HepG2 (cell line): ENCODE measurements around the gene ARVCF. TPM values are rescaled to one million over a fixed set of nuclear protein-coding genes. Genes with fewer than 3 reads are reported as not detected.

Source experiments
- BRD4 ChIP-seq: sonication (generic); formaldehyde crosslinking; IDR thresholded peaks from 2 replicates; pipeline ENCODE4 v1.4.0; 2020; ENCODE audit warnings: missing genetic modification reagents
- CEBPZ ChIP-seq: IDR thresholded peaks from 2 replicates; pipeline ENCODE4 v1.6.1; 2012; ENCODE audit warnings: low read length, improper control_type of control experiment
- HMGA1 ChIP-seq: sonication (generic); formaldehyde crosslinking; conservative IDR thresholded peaks from 2 replicates; pipeline ENCODE4 v1.4.0; 2020; ENCODE audit warnings: missing genetic modification reagents
- KIAA2018 ChIP-seq: sonication (generic); formaldehyde crosslinking; IDR thresholded peaks from 2 replicates; pipeline ENCODE4 v1.5.0; 2020; ENCODE audit warnings: mild to moderate bottlenecking, missing genetic modification reagents, borderline replicate concordance
- MTA1 ChIP-seq: sonication (generic); formaldehyde crosslinking; IDR thresholded peaks from 2 replicates; pipeline ENCODE4 v1.4.0; 2020; ENCODE audit warnings: missing genetic modification reagents, mild to moderate bottlenecking, borderline replicate concordance
- NFKB2 ChIP-seq: sonication (generic); formaldehyde crosslinking; IDR thresholded peaks from 2 replicates; pipeline ENCODE4 v1.4.0; 2020; ENCODE audit warnings: missing genetic modification reagents, borderline replicate concordance
- PPARG ChIP-seq: conservative IDR thresholded peaks from 2 replicates; pipeline ENCODE4 v1.6.1; 2016; ENCODE audit warnings: missing biosample characterization, missing genetic modification reagents
- SETDB1 ChIP-seq: sonication (generic); formaldehyde crosslinking; IDR thresholded peaks from 2 replicates; pipeline ENCODE4 v1.5.1; 2020; ENCODE audit warnings: missing genetic modification reagents, mild to moderate bottlenecking, borderline replicate concordance
- SNRNP70 ChIP-seq: fragments of 200-400 bp; formaldehyde crosslinking; IDR thresholded peaks from 2 replicates; pipeline ENCODE4 v1.6.1; 2017; ENCODE audit warnings: mild to moderate bottlenecking, low read depth, low read length, moderate library complexity
- SP1 ChIP-seq, 2 experiments: fragments of 450-650 bp in 1 of 2; sonication (generic) in 1 of 2; formaldehyde crosslinking in 1 of 2; IDR thresholded peaks; 2 replicates each; pipeline versions ENCODE4 v1.4.0 to v1.6.1; 2016 to 2020; ENCODE audit warnings: missing genetic modification reagents in 1 of 2
- TEAD3 ChIP-seq: optimal IDR thresholded peaks from 2 replicates; pipeline ENCODE3; 2016; ENCODE audit warnings: borderline replicate concordance
- TGIF2 ChIP-seq: IDR thresholded peaks from 2 replicates; pipeline ENCODE4 v1.6.1; 2016; ENCODE audit warnings: control low read depth, missing compliant biosample characterization
- YEATS4 ChIP-seq: sonication (generic); formaldehyde crosslinking; IDR thresholded peaks from 2 replicates; pipeline ENCODE4 v1.4.0; 2020; ENCODE audit warnings: missing genetic modification reagents, borderline replicate concordance
- ZBTB26 ChIP-seq: IDR thresholded peaks from 2 replicates; pipeline ENCODE4 v1.6.1; 2016; ENCODE audit warnings: missing compliant biosample characterization, missing genetic modification reagents, borderline replicate concordance
- ZFAT ChIP-seq: sonication (generic); formaldehyde crosslinking; conservative IDR thresholded peaks from 2 replicates; pipeline ENCODE4 v1.8.1; 2023; ENCODE audit warnings: missing genetic modification reagents, inconsistent platforms
- ZNF672 ChIP-seq: sonication (generic); formaldehyde crosslinking; IDR thresholded peaks from 2 replicates; pipeline ENCODE4 v1.8.1; 2022; ENCODE audit warnings: missing genetic modification reagents
- polyA plus RNA-seq, 8 experiments: library from polyadenylated mRNA; depleted of rRNA in 3 of 8; stranded (reverse) in 7 of 8; unstranded in 1 of 8; fragments of >200 nt; fragmentation: Illumina TruSeq in 4 of 8; extraction: Trizol in 4 of 8; gene quantifications; 2 replicates each; pipeline versions ENCODE4 v1.2.1 to v1.2.3, GENCODE V29; 2011 to 2016; ENCODE audit warnings: low read depth in 4 of 8, missing spikeins in 1 of 8, mixed read lengths in 1 of 8; ENCODE audit not compliant: insufficient read depth in 1 of 8
- total RNA-seq, 5 experiments: library from RNA; depleted of rRNA; stranded (reverse); fragments of >200 nt; fragmentation: Illumina TruSeq; extraction: Trizol; gene quantifications; 2 replicates each; pipeline ENCODE4 v1.2.3, GENCODE V29; 2016; ENCODE audit warnings: low read depth in 1 of 5

The ARVCF gene
- total and polyA plus RNA-seq, 2 of the 13 experiments (the other 11 are each of a cell fraction or from before 2014, with no cell fraction given): 16.4 to 17.7 TPM

GRCh38 chr22:19942157-19943081 is 74.2 kb downstream of the ARVCF start (continued):
- TF ChIP-seq YEATS4 (CRISPR knock-in tag) (no peak), MTA1 (no peak), KIAA2018 (CRISPR knock-in tag) (no peak), TEAD3 (CRISPR knock-in tag) (peak; percentile 85), ZNF672 (CRISPR knock-in tag) (no peak), TGIF2 (CRISPR knock-in tag) (peak; percentile 63; the same call in 1 of the 2 replicates), ZFAT (CRISPR knock-in tag) (no peak), CEBPZ (no peak), BRD4 (CRISPR knock-in tag) (no peak), ZBTB26 (no peak), PPARG (CRISPR knock-in tag) (no peak), SNRNP70 (no peak), SP1 (IDR thresholded peaks at IDR 0.05) (no peak), SP1 (CRISPR knock-in tag; IDR thresholded peaks at IDR 0.05) (no peak), HMGA1 (CRISPR knock-in tag) (no peak), SETDB1 (CRISPR knock-in tag) (no peak), NFKB2 (CRISPR knock-in tag) (no peak)
